Stimulated activated CD8-positive, alpha-beta memory T cell treated with anti-CD3 and anti-CD28 coated beads, Interleukin-4, amount 100 ng/mL, for 4 hours (primary cell): ENCODE data around the gene RBM15B.
"Not testable (repeated sequence)": the region's sequence is repeated elsewhere in the genome, so short reads cannot be mapped to it uniquely, and the experiment has no call there.

Experiments
- DNase-seq, 2 donors: peaks; one replicate each; pipeline ENCODE4 v3.0.0-alpha.2; 2020; ENCODE audit warnings: low read depth in 2 of 2, low spot score in 1 of 2

Gene RBM15B

GRCh38 chr3:51378726-51379125 is 12.4 kb upstream of the RBM15B start:
- DNase-seq, result no peak

GRCh38 chr3:51379301-51379700 is 11.8 kb upstream of the RBM15B start:
- DNase-seq, result no peak

GRCh38 chr3:51379746-51380455 is 11.2 kb upstream of the RBM15B start:
- DNase-seq, result no peak

GRCh38 chr3:51380601-51381332 is 10.3 kb upstream of the RBM15B start:
- no peak for DNase-seq

- no peak for DNase-seq
Observed at GRCh38 chr3:51381333-51381705, 9.8 kb upstream of the RBM15B start.

- DNase-seq, result no peak
Observed at GRCh38 chr3:51382076-51382745, 8.9 kb upstream of the RBM15B start.

GRCh38 chr3:51382947-51383578 is 8.0 kb upstream of the RBM15B start:
- no peak for DNase-seq

GRCh38 chr3:51384055-51384725 is 6.9 kb upstream of the RBM15B start:
- DNase-seq, result no peak

GRCh38 chr3:51384726-51385473 is 6.2 kb upstream of the RBM15B start, which contains the start of gene MANF:
MANF (plus strand) TSS chr3:51385291; CDS start chr3:51385343, 52 bp downstream.
- DNase-seq, result peak; percentile 89 to 97

GRCh38 chr3:51385621-51386091 is 5.4 kb upstream of the RBM15B start:
- DNase-seq, result no peak

GRCh38 chr3:51386159-51386851 is 4.8 kb upstream of the RBM15B start:
- no peak for DNase-seq

- DNase-seq, result no peak
Observed at GRCh38 chr3:51386852-51387229, 4.2 kb upstream of the RBM15B start.

GRCh38 chr3:51387281-51387680 is 3.8 kb upstream of the RBM15B start:
- DNase-seq, result not testable (repeated sequence)

GRCh38 chr3:51388286-51389029 is 2.6 kb upstream of the RBM15B start:
- DNase-seq, result no peak

- DNase-seq, result peak in 1 of 2 donors; percentile 21
Observed at GRCh38 chr3:51389423-51390183, 1.5 kb upstream of the RBM15B start.

- DNase-seq, result no peak
Observed at GRCh38 chr3:51390246-51391074, 625 bp upstream of the RBM15B start.
